ENCODE data around the gene CXorf38.

DNA sequence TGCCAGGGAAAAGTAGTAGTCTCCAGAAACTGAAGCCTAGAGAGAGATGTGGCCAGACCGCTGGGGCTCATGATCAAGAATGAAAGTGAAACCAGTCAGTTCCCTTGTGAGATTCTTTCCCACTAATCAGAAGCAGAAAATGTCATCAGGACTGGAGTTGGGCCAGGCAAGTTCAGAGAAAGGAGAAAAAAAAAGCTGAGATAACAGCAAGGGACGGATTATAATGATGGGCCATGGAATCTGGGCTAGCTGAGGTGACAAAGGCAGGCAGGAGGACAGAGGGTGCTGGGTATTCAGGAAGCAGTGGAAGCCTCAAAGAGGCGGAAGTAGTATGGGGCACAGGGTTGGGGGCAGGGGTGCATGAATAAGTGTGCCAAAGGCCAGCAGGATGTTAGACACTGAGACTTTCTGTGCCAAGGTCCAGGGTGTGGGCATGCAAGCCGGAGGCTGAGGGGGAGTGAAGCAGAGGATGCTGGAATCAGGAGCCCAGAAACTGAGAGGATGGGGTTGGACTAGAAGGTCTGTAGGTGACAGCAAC is 2.5 kb downstream of the CXorf38 start:
- TF ChIP-seq BHLHE40 (IDR thresholded peaks at IDR 0.05; ENCODE audit: borderline replicate concordance), result no peak
- TF ChIP-seq FOXK2 (IDR thresholded peaks at IDR 0.05), result no peak
- no peak for TF ChIP-seq SP1 (IDR thresholded peaks at IDR 0.05)
- TF ChIP-seq TARDBP (IDR thresholded peaks at IDR 0.05), result no peak
- TF ChIP-seq HDGF (IDR thresholded peaks at IDR 0.05; ENCODE audit: borderline replicate concordance), result no peak
- no peak for TF ChIP-seq LEF1 (IDR thresholded peaks at IDR 0.05; ENCODE audit: borderline replicate concordance)
- TF ChIP-seq FOXM1 (IDR thresholded peaks at IDR 0.05; ENCODE audit: borderline replicate concordance), result no peak
- TF ChIP-seq FOXA1 (IDR thresholded peaks at IDR 0.05), result no peak
- TF ChIP-seq ELF4 (IDR thresholded peaks at IDR 0.05), result no peak
- TF ChIP-seq CTBP1 (IDR thresholded peaks at IDR 0.05; ENCODE audit: borderline replicate concordance), result no peak
- no peak for TF ChIP-seq SUZ12 (IDR thresholded peaks at IDR 0.05)
